Stomach (tissue), 9 donors: Measurements from ENCODE around the gene BPIFA2. TPM values are rescaled to one million over a fixed set of nuclear protein-coding genes. Genes with fewer than 3 reads are reported as not detected.

Experiments
- DNase-seq, 2 donors: peaks; one replicate each; pipeline versions ENCODE4 v3.0.0 to v3.0.0-alpha.2; 2013 to 2019
- H3K27ac ChIP-seq, 5 donors: fragments of 200-600 bp in 4 of 5; sonication (generic) in 4 of 5; one replicate each; pipeline ENCODE4 v1.5.1; 2013 to 2019; ENCODE audit warnings: mild to moderate bottlenecking in 1 of 5, moderate library complexity in 1 of 5
- H3K27me3 ChIP-seq, 3 donors: fragments of 200-600 bp; sonication (generic); one replicate each; pipeline ENCODE4 v1.5.1; 2017 to 2019; ENCODE audit warnings: mixed run types in 1 of 3
- H3K36me3 ChIP-seq, 4 donors: fragments of 200-600 bp; sonication (generic); 1 replicate in 3 of 4; 2 replicates in 1 of 4; pipeline ENCODE4 v1.5.1; 2016 to 2019
- H3K4me1 ChIP-seq, 4 donors: fragments of 200-600 bp; sonication (generic); one replicate each; pipeline ENCODE4 v1.5.1; 2016 to 2019
- H3K4me3 ChIP-seq, 4 donors: fragments of 200-600 bp; sonication (generic) in 3 of 4; one replicate each; pipeline ENCODE4 v1.5.1; 2016 to 2019; ENCODE audit warnings: mild to moderate bottlenecking in 1 of 4
- H3K9me3 ChIP-seq, 4 donors: fragments of 200-600 bp; sonication (generic); one replicate each; pipeline ENCODE4 v1.5.1; 2016 to 2019
- EP300 ChIP-seq: sonication (generic); formaldehyde crosslinking; IDR thresholded peaks from one replicate; pipeline ENCODE4 v1.6.1; 2017; ENCODE audit warnings: antibody characterized with exemption
- POLR2A ChIP-seq, 4 donors: fragments of 450-650 bp; IDR thresholded peaks; one replicate each; pipeline ENCODE4 v1.6.1; 2016; ENCODE audit warnings: antibody characterized with exemption in 4 of 4, control low read depth in 2 of 4, mild to moderate bottlenecking in 1 of 4, moderate library complexity in 1 of 4
- POLR2AphosphoS5 ChIP-seq, 3 donors: sonication (generic); formaldehyde crosslinking; IDR thresholded peaks; one replicate each; pipeline ENCODE4 v1.6.1; 2016; ENCODE audit warnings: antibody characterized with exemption in 3 of 3
- WGBS, 5 donors: extraction: QIAGEN DNeasy Blood & Tissue Kit in 3 of 5; methylation state at CpG; one replicate each; pipeline versions ENCODE4 v1.1.5 to v1.1.7; 2013 to 2018; 5-methylcytosine and 5-hydroxymethylcytosine counted together
- intact Hi-C: fragments of 100-400 bp; cut with DNase I; formaldehyde crosslinking; loops from one replicate; pipeline ENCODE4 v1.15.1; 2023; ENCODE audit warnings: low total_unique reads
- polyA plus RNA-seq, 3 donors: library from polyadenylated mRNA; stranded (reverse); fragments of 200-250 nt; gene quantifications; one replicate each; pipeline ENCODE4 v1.2.3, GENCODE V29; 2013
- total RNA-seq, 5 donors: library from RNA; depleted of rRNA; stranded (reverse); fragments of >200 nt; gene quantifications; one replicate each; pipeline versions ENCODE4 v1.1.0 to v1.2.3, GENCODE V29; 2014 to 2016
- TF ChIP-seq, protein P1 (sequence below), 7 experiments: fragments of 450-650 bp in 4 of 7; fragments of 200-600 bp in 3 of 7; sonication (generic) in 3 of 7; IDR thresholded peaks; one replicate each; pipeline ENCODE4 v1.5.1; 2016 to 2019; ENCODE audit warnings: antibody characterized with exemption in 7 of 7, control low read depth in 2 of 7, mild to moderate bottlenecking in 1 of 7
- donor health status: healthy with polysubstance abuse.
- donor health status: Bipolar disorder and iron deficiency.
- donor health status: healthy.

The BPIFA2 gene
- total and polyA plus RNA-seq, 8 donors, result not detected

DNA sequence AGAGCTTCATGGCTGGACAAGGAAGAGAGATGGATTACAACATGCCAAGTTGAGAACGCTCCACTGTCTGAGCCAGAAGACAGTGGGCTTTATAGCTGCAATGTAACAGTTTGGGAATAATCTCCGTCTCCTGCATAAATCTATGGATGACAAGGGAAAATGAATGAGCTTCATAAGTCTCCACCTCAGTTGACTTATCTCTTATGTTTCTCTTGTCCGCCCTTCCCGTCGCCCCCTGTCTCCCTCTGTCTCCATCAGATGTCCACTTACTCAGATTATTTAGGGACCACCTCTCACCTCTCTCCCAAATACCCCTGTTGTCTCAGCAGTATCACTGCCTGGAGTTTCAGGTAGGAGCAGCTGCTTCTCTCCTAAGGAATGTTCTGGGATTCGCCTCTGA is 13.7 kb upstream of the BPIFA2 start:
- H3K27me3 ChIP-seq, result peaks cover 0 to 17% (median 0%) of the 10 kb centered on the region in 3 donors
- H3K9me3 ChIP-seq, result no peaks in the 10 kb centered on the region
- H3K4me3 ChIP-seq, result no peak overlapping the region
- TF ChIP-seq POLR2AphosphoS5 (IDR thresholded peaks at IDR 0.05) (no peak), EP300 (no peak), POLR2A (IDR thresholded peaks at IDR 0.05) (no peak)
- TF ChIP-seq, protein P1, sequence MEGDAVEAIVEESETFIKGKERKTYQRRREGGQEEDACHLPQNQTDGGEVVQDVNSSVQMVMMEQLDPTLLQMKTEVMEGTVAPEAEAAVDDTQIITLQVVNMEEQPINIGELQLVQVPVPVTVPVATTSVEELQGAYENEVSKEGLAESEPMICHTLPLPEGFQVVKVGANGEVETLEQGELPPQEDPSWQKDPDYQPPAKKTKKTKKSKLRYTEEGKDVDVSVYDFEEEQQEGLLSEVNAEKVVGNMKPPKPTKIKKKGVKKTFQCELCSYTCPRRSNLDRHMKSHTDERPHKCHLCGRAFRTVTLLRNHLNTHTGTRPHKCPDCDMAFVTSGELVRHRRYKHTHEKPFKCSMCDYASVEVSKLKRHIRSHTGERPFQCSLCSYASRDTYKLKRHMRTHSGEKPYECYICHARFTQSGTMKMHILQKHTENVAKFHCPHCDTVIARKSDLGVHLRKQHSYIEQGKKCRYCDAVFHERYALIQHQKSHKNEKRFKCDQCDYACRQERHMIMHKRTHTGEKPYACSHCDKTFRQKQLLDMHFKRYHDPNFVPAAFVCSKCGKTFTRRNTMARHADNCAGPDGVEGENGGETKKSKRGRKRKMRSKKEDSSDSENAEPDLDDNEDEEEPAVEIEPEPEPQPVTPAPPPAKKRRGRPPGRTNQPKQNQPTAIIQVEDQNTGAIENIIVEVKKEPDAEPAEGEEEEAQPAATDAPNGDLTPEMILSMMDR (IDR thresholded peaks at IDR 0.05), result no peak
- H3K4me1 ChIP-seq, result no peaks in the 10 kb centered on the region
- no peaks in the 10 kb centered on the region for H3K36me3 ChIP-seq
- no peak overlapping the region for H3K27ac ChIP-seq
- intact Hi-C loops, result no loop called here
- DNase-seq, result no peak
- 80 to 88% (median 87%) methylated on average over 6 of the region's 6 CpGs for WGBS, 5 donors

- intact Hi-C loops, result no loop called here
- WGBS, 5 donors, result 80 to 91% (median 87%) methylated on average over 8 to 9 of the region's 9 CpGs
- peak in 1 of 2 donors; percentile 4 for DNase-seq
- peaks cover 0 to 6% (median 0%) of the 10 kb centered on the region in 3 donors for H3K27me3 ChIP-seq
- TF ChIP-seq, protein P1 (IDR thresholded peaks at IDR 0.05), result no peak
- no peak for TF ChIP-seq EP300
- no peak for TF ChIP-seq POLR2A (IDR thresholded peaks at IDR 0.05)
- no peak for TF ChIP-seq POLR2AphosphoS5 (IDR thresholded peaks at IDR 0.05)
- H3K4me1 ChIP-seq, result no peaks in the 10 kb centered on the region
- H3K9me3 ChIP-seq, result no peaks in the 10 kb centered on the region
- no peak overlapping the region for H3K4me3 ChIP-seq
- no peaks in the 10 kb centered on the region for H3K36me3 ChIP-seq
- no peak overlapping the region for H3K27ac ChIP-seq
Measured at GRCh38 chr20:33158637-33159385, 9.1 kb upstream of the BPIFA2 start.

GRCh38 chr20:33159713-33160112 is 8.2 kb upstream of the BPIFA2 start:
- no peak for DNase-seq
- intact Hi-C loops, result no loop called here
- H3K9me3 ChIP-seq, result no peaks in the 10 kb centered on the region
- 81 to 97% (median 88%) methylated on average over 2 to 3 of the region's 3 CpGs for WGBS, 5 donors
- H3K27me3 ChIP-seq, result peaks cover 0 to 6% (median 0%) of the 10 kb centered on the region in 3 donors
- TF ChIP-seq POLR2AphosphoS5 (IDR thresholded peaks at IDR 0.05) (no peak), EP300 (no peak), POLR2A (IDR thresholded peaks at IDR 0.05) (no peak)
- TF ChIP-seq, protein P1 (IDR thresholded peaks at IDR 0.05), result no peak
- no peak overlapping the region for H3K4me3 ChIP-seq
- H3K4me1 ChIP-seq, result no peaks in the 10 kb centered on the region
- H3K36me3 ChIP-seq, result no peaks in the 10 kb centered on the region
- no peak overlapping the region for H3K27ac ChIP-seq

- DNase-seq, result no peak
- H3K27me3 ChIP-seq, result peaks cover 0 to 6% (median 0%) of the 10 kb centered on the region in 3 donors
- TF ChIP-seq POLR2A (IDR thresholded peaks at IDR 0.05), result no peak
- no peak for TF ChIP-seq EP300
- TF ChIP-seq, protein P1 (IDR thresholded peaks at IDR 0.05), result no peak
- no peak for TF ChIP-seq POLR2AphosphoS5 (IDR thresholded peaks at IDR 0.05)
- H3K4me1 ChIP-seq, result no peaks in the 10 kb centered on the region
- no peaks in the 10 kb centered on the region for H3K9me3 ChIP-seq
- H3K4me3 ChIP-seq, result no peak overlapping the region
- intact Hi-C loops, result no loop called here
- WGBS, 5 donors, result 72 to 88% (median 78%) methylated on average over 5 of the region's 5 CpGs
- H3K36me3 ChIP-seq, result no peaks in the 10 kb centered on the region
- no peak overlapping the region for H3K27ac ChIP-seq
Measured at GRCh38 chr20:33160681-33161080, 7.3 kb upstream of the BPIFA2 start.
